Dermis microvascular lymphatic vessel endothelial cell (primary cell): ENCODE data around the gene SLC26A11. TPM values are rescaled to one million over a fixed set of nuclear protein-coding genes. Genes with fewer than 3 reads are reported as not detected.

Experiments
- DNase-seq, 2 donors: peaks; one replicate each; pipeline versions ENCODE4 v3.0.0 to v3.0.0-alpha.2; 2010; ENCODE audit warnings: low read depth in 2 of 2
- total RNA-seq: library from RNA; depleted of rRNA; stranded (reverse); fragments of >200 nt; gene quantifications from 2 replicates; pipeline ENCODE4 v1.2.1, GENCODE V29; 2014

The SLC26A11 gene
- total RNA-seq: 5.5 and 9.5 TPM in 2 replicates

DNA sequence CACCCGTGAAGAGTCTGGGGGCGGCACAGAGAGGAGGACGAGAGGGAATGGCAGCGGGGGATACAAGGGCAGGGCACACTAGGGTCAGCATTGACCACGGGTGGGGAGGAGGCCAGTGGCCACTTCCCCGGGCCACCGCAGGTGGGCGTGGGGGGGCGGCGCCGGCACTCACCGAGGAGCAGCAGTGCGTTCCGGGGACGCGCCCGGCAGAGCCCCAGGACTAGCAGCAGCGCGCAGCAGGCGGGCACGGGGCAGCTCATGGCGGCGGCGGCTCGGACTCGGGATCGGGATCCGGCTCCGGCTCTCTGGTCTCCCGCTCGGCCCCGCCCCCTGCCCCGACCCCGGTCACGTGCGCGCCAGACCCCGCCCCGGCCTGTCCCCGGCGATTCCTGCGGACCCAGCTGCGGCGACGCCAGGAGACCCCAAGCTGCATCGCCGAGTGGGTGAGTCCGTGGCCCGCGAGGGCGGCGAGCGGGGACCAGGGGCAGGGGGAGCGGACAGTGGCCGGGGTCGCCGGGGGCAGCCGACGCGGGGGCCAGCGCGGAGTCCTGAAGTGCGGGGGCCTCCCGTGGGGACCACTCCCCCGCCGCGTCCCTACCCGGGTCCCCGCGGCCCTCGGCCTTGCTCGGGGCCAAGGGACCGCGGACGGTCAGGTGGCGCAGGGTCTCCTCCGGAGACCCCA lies at the start of gene SLC26A11, which contains the start of gene SGSH:
Gene SLC26A11, plus strand, starts transcription at position 374 of the 682 bp plus-strand sequence. CDS start 1,134 bp downstream, outside the sequence.
Gene SGSH, minus strand, starts transcription at position 280 of the 682 bp plus-strand sequence. Its CDS starts 20 bp downstream, at position 260.
- peak; percentile 5 to 73 for DNase-seq

DNA sequence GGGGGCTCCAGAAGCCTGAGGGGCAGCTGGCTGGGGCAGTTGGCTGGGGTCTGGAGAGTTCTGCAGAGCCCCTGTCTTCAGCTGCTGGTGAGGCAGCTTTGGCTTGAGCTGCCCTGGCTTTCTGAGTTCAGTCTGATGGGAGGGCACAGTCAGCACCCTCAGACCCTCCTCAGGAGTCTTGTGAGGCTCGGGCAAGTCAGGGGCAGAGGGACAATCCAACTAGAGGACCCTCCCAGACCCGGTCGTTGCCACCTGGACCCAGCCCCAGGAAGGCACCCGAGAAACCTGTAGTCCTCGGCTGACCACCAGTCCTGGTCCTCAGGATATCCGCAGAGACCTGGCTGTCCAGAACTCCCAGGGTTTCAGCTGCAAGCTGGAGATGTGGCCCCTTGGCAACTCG lies 48.5 kb upstream of the SLC26A11 start:
- DNase-seq: no peak

DNA sequence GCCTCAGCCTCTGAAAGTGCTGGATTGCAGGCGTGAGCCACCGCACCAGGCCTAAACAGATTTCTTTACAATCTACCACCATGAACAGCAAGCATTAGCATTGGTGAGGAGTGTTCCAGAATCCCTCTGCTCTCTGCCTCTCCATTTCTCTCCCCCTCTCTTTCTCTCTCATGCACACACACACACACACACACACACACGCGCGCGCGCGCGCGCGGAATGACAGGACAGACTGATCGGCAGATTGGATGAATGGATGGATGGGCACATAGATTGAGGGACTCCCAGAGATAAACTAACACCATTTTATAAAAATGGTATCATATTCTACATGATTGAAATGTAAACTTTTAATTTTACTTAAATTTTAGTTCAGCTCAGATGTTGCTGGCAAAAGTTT lies 47.1 kb upstream of the SLC26A11 start:
- DNase-seq: no peak

DNA sequence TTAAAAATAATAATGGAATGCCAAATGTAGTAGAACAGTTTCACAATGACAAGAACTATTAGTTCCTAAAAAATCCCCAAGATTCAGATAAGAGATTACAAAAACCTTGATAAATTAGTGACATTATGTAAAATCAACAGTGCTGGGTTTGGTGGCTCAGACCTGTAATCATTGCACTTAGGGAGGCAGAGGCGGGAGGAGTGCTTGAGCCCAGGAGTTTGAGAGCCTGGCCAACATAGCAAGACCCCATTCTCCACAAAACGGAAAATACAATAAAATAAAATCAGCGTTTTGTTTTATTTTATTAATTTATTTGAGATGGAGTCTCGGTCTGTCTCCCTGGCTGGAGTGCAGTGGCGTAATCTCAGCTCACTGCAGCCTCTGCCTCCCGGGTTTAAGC lies 46.3 kb upstream of the SLC26A11 start:
- no peak for DNase-seq

DNA sequence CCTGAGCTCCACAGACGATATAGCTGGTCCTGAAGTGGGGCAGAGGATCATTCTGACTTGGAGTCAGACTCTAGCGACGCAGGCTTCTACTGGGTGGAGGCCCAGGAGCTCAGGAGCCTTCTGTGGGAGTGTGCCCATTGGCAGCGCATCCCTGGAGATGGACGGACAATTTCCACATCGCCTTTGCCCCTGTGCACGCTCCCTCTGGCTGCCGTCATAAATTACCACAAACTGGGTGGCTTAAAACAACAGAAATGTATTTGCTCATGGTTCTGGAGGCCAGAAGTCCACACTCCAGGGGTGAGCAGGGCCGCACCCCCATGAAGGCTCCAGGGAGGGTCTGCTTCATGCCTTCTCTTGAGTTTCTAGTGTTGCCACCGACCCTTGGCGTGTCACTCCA lies 43.5 kb upstream of the SLC26A11 start:
- no peak for DNase-seq

DNA sequence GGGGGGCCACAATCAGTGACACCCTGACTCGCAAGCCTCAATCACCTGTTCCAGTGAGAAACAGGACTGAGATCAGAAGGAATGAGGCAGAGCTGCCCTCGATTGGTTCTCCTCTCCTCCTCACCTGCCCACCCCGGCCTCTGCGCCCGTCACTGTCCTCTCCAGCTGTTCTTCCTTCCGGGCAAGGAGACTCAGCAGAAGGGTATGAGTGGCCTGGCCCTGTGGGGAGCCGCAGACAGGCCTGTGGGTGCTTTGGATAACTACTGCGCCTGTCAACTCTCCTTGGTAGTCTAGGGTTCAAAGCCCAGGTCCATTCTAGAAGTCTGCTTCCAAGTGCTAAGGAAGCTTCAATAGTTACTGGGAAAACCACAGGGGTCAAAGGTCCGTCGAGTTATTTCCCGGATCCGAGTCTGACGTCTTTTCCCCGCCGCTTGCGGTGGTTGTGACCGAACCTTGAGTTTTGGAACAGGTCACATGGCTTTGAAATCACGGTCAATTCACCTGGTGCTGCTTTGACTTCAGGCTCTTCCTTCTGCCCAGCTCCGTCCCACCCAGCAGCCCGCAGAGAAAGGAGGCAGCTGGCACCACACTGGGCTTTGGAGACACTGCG lies 42.1 kb upstream of the SLC26A11 start:
- peak in 1 of 2 donors; percentile 37 for DNase-seq

DNA sequence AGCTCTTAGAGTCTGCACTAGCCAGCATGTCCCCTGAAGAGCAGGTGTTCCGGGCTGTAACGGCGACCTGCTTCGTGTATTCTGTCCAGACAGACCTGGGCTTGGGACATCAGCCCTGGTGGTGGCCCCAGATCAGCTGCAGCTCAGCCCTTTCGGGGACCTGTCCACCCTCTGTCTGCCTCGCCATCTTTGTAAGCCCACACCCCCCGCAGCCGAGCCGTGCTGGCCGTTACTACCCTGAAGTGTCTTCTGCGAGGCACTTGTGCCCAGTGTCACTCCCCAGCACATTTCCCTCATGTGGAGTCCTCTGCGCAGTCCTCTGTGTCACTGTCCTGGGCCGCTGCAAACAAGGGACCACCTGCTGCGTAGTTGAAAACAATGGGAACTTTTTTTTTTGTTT lies 40.0 kb upstream of the SLC26A11 start:
- DNase-seq: no peak

DNA sequence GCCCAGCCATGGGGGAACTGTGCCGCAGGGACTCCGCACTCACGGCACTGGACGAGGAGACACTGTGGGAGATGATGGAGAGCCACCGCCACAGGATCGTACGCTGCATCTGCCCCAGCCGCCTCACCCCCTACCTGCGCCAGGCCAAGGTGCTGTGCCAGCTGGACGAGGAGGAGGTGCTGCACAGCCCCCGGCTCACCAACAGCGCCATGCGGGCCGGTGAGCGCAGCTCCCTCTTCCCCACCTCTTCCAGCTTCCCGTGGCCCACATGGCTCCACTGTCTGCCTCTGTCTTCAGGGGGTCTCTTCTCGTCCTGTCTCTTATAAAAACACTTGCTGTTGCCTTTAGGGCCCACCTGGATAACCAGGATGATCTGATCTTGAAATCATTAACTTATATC lies 38.8 kb upstream of the SLC26A11 start:
- no peak for DNase-seq

DNA sequence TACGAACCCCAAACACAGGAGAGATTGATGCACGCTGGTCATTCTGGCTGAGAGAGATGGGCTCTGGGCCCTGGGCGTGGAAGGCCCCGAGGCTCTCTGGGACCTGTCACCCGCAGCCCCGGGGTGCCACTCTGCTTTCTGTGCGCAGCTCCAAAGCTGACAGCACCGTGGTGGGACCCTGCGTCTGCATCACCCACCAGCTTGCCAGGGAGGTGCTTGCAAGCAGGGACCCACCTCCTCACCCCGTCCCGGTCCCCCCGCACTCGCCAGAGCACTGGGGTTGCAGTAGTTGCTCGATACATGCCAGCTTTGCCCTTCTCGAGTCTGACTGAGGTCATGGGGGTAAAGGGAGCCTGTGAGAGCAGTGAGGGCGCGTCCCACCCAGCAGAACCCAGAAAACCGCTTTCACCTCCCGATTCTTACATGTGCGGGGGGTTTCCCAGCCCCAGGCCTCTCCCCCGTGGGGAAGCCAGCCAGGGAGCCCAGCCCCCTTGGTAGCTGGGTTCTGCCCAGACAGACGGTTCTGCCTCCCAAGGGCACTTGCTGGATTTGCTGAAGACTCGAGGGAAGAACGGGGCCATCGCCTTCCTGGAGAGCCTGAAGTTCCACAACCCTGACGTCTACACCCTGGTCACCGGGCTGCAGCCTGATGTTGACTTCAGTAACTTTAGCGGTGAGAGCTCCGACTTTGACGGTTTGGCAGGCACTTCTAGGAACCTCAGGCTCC lies 37.9 kb upstream of the SLC26A11 start:
- DNase-seq: no peak

DNA sequence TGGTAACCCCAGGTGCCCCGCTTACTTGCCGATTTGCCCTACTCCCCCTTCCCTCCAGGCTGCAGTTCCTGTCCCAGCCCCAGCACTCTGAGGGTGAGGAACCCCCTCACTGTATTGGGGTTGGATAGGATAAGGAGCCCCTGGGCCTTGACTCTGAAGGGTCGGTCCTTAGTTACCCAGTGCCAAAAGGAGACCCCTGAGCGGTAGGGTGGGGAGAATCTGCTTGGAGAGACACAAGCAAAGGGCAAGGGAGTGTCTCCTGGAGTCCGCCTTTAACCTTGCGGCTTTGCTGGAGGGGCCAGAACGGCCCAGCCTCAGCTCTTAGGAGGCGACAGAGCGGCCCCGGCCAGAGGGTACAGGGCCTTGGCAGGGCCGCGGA lies 37.4 kb upstream of the SLC26A11 start:
- DNase-seq: no peak

DNA sequence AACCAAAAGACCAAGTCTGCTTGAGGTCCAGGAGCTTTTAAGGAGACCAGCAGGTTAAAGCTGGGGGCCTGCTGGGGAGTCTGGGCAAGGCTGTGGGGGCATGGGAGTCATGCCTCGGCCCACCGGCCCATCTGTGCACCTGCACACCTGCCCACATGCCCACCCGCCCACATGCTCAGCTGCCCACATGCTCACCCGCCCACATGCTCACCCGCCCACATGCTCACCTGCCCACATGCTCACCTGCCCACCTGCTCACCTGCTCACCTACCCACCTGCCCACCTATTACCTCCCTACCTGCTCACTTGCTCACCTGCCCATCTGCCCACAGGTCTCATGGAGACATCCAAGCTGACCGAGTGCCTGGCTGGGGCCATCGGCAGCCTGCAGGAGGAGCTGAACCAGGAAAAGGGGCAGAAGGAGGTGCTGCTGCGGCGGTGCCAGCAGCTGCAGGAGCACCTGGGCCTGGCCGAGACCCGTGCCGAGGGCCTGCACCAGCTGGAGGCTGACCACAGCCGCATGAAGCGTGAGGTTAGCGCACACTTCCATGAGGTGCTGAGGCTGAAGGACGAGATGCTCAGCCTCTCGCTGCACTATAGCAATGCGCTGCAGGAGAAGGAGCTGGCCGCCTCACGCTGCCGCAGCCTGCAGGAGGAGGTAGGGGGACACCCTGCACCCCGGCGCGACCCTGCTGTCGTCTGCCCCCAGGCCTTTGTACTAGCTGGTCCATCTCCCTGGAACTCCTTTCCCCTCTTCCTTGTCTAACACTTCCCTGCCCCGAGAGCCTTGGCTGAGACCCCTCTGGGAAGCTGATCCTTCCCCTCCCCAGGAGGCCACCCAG lies 36.4 kb upstream of the SLC26A11 start:
- DNase-seq: no peak

DNA sequence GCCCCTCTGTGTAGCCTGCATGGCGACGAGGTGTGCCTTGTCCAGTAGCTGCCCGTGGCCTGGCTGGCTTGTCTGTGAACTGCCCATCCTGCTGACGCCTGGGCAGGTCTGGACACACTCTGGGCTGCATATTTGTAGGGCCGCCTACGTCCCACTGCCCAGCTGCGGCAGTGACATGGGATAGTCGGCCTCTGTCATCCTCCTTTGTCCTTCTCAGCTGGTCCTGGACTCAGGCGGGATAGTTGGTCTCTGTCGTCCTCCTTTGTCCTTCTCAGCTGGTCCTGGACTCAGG lies 35.9 kb upstream of the SLC26A11 start:
- DNase-seq: no peak

DNA sequence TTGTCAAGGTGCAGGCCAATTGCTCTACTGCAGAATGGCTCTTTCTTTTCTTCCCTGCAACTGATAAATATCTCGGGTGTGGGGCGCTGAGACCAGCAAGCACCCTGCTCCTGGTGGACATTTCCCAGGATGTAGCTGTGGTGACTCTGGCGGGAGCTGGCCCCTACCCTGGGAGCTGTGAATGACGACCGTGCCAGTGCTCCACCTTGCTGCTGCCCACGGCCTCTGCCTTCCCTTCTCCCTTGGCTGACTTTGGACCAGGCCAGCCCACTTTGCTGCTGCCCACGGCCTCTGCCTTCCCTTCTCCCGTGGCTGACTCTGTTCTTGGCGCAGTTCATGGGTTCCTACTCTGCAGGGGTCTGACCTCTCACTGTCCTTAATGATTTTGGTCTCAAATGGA lies 34.3 kb upstream of the SLC26A11 start:
- no peak for DNase-seq

DNA sequence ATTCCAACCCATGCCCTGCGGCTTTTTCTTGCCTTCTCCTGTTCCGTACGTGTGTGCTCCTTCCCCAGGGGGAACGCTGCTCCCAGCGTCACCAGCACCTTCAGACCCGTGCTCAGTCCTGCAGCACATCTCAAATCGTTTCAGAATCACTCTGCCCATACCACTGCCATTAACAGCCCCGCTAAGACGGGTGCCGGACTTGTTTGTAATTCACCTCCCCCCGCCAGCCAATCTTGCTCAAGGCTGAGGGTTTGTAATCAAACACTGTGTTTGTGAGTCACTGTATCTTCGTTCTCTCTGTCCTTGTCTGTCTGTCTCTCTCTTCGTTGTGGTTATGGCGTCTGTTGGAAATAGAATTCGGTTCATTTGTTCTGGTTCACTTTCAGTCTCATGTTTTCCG lies 33.1 kb upstream of the SLC26A11 start:
- no peak for DNase-seq

DNA sequence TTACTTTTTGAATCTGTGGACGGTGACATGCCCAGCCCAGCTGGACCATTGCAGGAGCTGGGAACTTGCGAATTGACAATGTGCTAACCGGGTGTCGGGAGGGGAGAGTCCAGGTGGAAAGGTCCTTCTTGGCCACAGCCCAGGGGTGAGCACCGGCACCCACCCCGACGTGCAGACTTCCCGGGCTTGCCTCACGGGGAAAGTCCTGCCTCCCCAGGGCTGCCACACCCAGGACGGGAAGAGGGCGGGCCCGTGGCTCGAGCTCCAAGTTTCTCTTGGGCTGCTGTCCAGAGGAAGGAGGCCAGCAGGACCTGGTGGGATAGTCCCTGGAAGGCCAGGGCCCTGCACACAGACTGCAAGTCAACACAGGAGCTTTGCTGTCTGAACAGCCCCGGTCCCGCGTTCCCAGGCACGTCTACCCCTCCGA lies 32.7 kb upstream of the SLC26A11 start:
- no peak for DNase-seq

DNA sequence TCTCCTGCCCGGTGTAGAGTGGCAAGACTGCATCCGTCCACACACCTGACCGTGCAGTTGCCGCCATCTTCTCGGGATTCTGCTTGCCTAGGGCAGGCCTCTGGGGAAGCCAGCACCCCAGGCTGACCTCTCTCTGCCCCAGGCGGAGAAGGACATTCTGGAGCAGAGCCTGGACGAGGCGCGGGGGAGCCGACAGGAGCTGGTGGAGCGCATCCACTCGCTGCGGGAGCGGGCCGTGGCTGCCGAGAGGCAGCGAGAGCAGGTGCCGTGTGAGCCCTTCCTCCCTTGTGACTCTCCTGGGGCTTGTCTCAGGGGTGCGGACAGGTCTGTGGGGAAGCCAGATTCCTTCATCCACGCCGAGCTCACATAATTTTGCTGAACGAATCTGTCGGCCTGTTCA lies 30.6 kb upstream of the SLC26A11 start:
- no peak for DNase-seq

DNA sequence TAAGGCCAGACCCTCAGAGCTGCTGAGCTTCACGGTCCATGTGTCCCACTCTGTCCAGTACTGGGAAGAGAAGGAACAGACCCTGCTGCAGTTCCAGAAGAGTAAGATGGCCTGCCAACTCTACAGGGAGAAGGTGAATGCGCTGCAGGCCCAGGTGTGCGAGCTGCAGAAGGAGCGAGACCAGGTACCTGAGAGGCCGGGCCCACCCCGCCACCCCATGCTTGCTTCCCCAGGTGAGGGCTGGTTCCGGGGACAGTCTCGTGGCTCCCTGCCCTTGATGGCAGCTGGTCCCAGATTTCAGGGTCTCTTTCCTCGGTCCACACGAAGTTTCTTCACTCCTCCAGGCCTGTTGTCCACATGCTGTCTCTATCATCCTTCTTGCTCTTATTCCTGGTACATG lies 29.5 kb upstream of the SLC26A11 start:
- no peak for DNase-seq

DNA sequence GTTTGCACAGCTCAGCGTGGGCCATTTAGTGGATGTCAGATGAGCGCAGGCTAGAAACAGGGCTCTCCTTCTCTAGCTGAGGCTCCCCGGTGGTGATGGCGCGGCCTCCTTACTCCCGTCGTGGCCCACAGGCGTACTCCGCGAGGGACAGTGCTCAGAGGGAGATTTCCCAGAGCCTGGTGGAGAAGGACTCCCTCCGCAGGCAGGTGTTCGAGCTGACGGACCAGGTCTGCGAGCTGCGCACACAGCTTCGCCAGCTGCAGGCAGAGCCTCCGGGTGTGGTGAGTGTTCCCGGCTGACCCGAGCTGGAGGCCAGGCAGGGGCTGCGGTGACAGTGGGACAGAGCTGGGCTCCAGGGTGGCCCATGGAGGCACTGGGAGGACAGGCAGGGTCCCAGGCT lies 29.0 kb upstream of the SLC26A11 start:
- no peak for DNase-seq

DNA sequence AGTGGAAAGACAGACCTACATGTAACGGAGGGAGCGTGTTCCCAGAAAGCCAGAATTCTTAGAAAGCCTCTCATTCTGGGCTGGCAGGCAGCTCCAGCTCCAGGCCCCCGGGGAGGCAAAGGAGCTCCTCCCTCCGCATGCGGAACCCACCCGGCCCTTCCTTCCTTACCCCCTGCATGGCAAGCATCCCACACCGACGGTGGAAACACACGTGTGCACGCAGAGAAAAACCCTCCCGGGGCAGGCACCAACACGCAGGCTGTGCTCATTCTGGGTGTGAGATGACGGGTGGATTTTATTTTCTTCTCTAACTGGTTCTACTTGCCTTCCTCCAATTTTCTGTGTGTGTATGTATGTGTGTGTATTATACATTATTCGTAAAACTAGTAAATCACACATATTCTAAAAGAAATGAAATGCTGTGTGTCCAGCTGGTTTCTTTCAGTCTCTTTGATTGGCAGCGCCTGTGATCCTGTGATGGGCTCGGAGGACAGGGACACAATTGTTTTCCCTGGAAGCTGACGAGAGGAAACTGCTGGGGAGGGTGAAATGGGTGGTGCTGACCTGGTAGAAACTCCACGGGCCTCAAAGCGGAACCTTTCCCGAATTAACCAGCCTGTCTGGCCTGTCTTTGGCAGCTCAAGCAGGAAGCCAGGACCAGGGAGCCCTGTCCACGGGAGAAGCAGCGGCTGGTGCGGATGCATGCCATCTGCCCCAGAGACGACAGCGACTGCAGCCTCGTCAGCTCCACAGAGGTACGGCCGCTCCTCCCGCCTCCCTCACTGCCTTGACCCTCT lies 28.2 kb upstream of the SLC26A11 start:
- peak; percentile 49 to 76 for DNase-seq

DNA sequence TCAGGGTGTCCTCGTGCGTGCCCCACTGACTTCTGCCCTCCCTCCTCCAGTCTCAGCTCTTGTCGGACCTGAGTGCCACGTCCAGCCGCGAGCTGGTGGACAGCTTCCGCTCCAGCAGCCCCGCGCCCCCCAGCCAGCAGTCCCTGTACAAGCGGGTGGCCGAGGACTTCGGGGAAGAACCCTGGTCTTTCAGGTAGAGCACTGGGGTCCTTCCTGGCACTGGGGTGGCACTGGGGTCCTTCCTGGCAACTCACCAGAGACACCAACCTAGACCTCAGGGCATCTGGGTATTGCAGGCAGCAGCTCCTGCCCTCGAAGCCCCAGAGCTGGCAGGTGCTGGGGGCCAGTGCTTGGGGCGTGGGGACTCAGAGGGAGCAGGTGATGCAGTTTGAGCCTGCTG lies 25.1 kb upstream of the SLC26A11 start:
- no peak for DNase-seq
